Stomach (tissue), 4 donors: ENCODE data around the gene C1QTNF6.

ENCODE experiments used
- CTCF ChIP-seq, 7 experiments: fragments of 450-650 bp in 4 of 7; fragments of 200-600 bp in 3 of 7; sonication (generic) in 3 of 7; IDR thresholded peaks; one replicate each; pipeline ENCODE4 v1.5.1; 2016 to 2019; ENCODE audit warnings: antibody characterized with exemption in 7 of 7, control low read depth in 2 of 7, mild to moderate bottlenecking in 1 of 7
- EP300 ChIP-seq: sonication (generic); formaldehyde crosslinking; IDR thresholded peaks from one replicate; pipeline ENCODE4 v1.6.1; 2017; ENCODE audit warnings: antibody characterized with exemption
- POLR2A ChIP-seq, 4 donors: fragments of 450-650 bp; IDR thresholded peaks; one replicate each; pipeline ENCODE4 v1.6.1; 2016; ENCODE audit warnings: antibody characterized with exemption in 4 of 4, control low read depth in 2 of 4, mild to moderate bottlenecking in 1 of 4, moderate library complexity in 1 of 4
- POLR2AphosphoS5 ChIP-seq, 3 donors: sonication (generic); formaldehyde crosslinking; IDR thresholded peaks; one replicate each; pipeline ENCODE4 v1.6.1; 2016; ENCODE audit warnings: antibody characterized with exemption in 3 of 3

DNA sequence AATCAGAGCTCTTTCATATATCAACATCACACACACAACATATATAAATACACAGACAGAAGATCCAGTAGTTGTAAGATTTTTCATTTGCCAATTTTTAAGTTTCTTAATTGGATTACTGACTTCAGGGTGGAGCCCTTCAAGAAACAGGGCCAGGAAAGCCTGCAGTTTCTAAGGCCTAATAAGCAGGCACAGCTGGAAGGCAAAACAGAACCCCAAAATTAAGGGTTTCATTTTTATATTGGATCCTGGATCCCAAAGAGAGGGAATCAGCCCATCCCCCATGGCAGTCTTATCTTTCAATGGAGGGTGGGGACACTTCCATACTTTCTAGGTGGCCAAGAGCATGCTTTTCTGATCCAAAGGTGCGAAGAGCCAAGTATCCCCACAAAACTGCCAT lies 4.7 kb upstream of the C1QTNF6 start:
- TF ChIP-seq POLR2A (IDR thresholded peaks at IDR 0.05), result no peak
- TF ChIP-seq CTCF (IDR thresholded peaks at IDR 0.05), result no peak
- TF ChIP-seq POLR2AphosphoS5 (IDR thresholded peaks at IDR 0.05), result no peak
- TF ChIP-seq EP300, result no peak
